IPS-20b (cell line): ENCODE measurements around the gene VCL.
"Not testable (repeated sequence)": the region's sequence is repeated elsewhere in the genome, so short reads cannot be mapped to it uniquely, and the experiment has no call there.

ENCODE experiments used
- H3K27ac ChIP-seq: one replicate; pipeline ENCODE4 v1.5.1; 2013; ENCODE audit warnings: low read length
- H3K27me3 ChIP-seq: 2 replicates; pipeline ENCODE4 v1.6.1; 2013; ENCODE audit warnings: mild to moderate bottlenecking, low read length, inconsistent platforms; ENCODE audit not compliant: insufficient read depth
- H3K36me3 ChIP-seq: 2 replicates; pipeline ENCODE4 v1.6.1; 2013; ENCODE audit warnings: low read depth, mild to moderate bottlenecking, inconsistent platforms, low read length, moderate library complexity; ENCODE audit not compliant: insufficient read depth
- H3K4me1 ChIP-seq: 2 replicates; pipeline ENCODE4 v1.6.1; 2013; ENCODE audit warnings: mild to moderate bottlenecking, control low read depth, inconsistent platforms, low read length, moderate library complexity; ENCODE audit not compliant: insufficient read depth
- H3K4me3 ChIP-seq: 2 replicates; pipeline ENCODE4 v1.5.1; 2013; ENCODE audit warnings: mild to moderate bottlenecking, low read length, inconsistent platforms
- H3K9ac ChIP-seq: 2 replicates; pipeline ENCODE4 v1.6.1; 2013; ENCODE audit warnings: low read depth, mild to moderate bottlenecking, inconsistent platforms, low read length, moderate library complexity
- H3K9me3 ChIP-seq: 2 replicates; pipeline ENCODE4 v1.6.1; 2013; ENCODE audit warnings: mild to moderate bottlenecking, low read depth, low read length, inconsistent platforms; ENCODE audit not compliant: insufficient read depth

Gene VCL

DNA sequence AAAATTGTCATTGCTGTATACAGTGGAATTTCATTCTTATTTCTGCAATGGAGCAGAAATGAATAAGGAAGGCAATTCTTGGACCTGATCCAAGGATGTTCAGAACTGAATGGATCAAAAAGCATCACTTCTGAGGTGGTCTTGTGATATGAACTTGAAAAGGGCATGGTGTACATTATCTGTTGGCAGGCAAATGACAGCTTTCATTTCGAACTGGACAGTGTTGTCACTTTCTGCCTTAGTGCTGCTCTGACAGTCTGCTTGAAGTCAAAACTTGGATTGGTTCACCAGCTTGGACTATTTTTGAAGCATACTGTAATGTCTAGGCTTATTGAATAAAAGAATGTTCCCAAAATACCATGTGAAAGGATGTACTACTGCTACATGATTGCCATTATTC is 52.0 kb downstream of the VCL start:
- Histone ChIP-seq H3K27ac (no peak overlapping the region), H3K4me3 (no peak overlapping the region), H3K9me3 (no peaks in the 10 kb centered on the region), H3K27me3 (no peaks in the 10 kb centered on the region), H3K36me3 (peaks cover 34% of the 10 kb centered on the region), H3K4me1 (no peaks in the 10 kb centered on the region; the same call in 1 of the 2 replicates), H3K9ac (no peak overlapping the region)

DNA sequence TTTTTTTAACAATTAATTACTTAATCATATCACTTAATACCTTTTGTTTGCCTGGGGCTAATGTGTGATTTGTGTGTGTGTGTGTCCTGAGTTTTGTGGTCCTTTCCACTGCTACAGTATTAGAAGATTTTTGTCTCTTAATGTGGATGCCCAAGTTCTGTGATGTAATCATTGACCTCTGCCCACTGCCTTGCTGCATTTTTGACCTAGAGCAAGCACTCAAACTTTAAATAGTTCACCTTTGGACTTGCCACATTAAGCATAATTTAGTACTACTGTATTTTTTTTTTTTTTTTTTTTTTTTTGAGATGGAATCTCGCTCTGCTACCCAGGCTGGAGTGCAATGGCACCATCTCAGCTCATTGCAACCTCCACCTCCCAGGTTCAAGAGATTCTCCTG is 52.7 kb downstream of the VCL start:
- Histone ChIP-seq H3K27me3 (no peaks in the 10 kb centered on the region), H3K9me3 (no peaks in the 10 kb centered on the region), H3K4me3 (no peak overlapping the region), H3K9ac (no peak overlapping the region), H3K4me1 (peaks cover 2% of the 10 kb centered on the region), H3K27ac (no peak overlapping the region), H3K36me3 (peaks cover 28% of the 10 kb centered on the region)

DNA sequence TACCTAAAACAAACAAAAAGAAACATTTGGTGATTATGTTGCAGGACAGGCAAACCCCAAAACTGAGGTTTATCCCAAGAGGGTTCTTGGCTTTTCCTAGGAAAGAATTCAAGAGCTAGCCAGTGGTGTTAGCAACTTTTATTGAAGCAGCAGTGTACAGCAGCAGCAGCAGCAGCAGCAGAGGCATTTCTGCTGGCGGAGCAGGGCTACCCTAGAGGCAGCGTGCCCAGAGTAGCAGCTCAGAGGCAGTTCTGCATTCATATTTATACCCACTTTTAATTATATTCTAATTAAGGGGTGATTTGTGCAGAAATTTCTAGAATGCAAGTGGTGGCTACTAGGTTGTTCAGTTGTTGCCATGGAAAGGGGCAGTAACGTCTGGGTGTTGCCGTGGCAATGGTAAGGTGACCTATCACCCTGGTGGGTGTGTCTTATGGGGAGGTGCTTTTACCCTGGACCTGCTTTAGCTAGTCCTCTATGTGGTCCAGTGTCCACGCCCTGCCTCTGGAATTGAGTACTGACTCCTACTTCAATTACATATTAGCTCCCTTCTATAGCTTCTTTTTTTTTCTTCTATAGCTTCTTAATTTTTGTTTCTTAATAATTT is 53.9 kb downstream of the VCL start:
- no peak overlapping the region for H3K27ac ChIP-seq
- no peak overlapping the region for H3K9ac ChIP-seq
- H3K4me1 ChIP-seq = peaks cover 3% of the 10 kb centered on the region
- peaks cover 17% of the 10 kb centered on the region for H3K36me3 ChIP-seq
- no peaks in the 10 kb centered on the region for H3K27me3 ChIP-seq
- H3K9me3 ChIP-seq = no peaks in the 10 kb centered on the region
- H3K4me3 ChIP-seq = no peak overlapping the region

DNA sequence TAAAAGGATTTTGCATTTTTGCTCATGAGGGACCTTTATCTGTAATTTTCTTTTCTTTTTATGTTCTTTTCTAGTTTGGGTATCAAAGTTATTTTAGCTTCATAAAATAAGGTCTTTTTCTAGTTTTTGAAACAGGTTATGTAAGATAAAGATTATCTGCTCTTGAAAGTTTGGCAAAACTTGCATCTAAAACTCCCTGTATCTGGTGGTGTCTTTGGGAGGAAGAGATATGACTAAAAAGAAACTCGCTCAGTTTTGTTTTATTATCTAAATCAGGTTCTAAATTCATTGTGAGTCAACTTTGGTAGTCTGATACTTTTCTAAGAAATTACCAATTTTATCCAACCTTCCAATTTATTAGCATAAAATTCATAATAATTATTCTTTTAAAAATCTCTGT is 55.1 kb downstream of the VCL start:
- Histone ChIP-seq H3K27ac (no peak overlapping the region), H3K27me3 (no peaks in the 10 kb centered on the region), H3K4me3 (no peak overlapping the region), H3K36me3 (peaks cover 8% of the 10 kb centered on the region; the same call in 1 of the 2 replicates), H3K4me1 (peaks cover 3% of the 10 kb centered on the region), H3K9me3 (no peaks in the 10 kb centered on the region), H3K9ac (no peak overlapping the region)

DNA sequence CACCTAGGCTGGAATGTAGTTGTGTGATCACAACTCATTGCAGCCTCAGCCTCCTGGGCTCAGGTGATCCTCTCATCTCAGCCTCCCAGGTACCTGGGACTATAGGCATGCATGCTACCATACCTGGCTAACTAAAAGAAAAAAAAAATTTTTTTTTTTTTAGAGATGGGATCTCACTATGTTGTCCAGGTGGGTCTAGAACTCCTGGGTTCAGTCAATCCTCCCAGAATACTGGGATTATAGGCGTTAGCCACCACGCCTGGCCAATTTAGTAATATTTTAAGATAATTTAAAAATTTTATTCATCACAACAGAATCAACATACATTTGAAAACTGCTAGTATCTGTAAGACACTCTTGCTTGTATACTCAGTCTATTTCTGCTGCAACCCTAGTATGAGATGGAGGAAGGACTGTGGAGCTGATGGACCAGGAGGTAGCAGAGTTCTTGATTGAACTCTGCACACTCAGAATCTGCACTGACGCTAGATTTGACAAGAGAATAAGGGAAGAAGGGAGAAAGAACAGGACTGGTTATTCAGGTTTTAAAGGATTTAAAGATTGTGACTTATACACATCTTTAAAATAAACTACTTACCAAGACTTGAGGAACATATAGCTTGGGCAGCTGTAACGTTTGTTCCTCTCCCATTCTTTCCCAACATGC is 57.6 kb downstream of the VCL start:
- H3K4me3 ChIP-seq = no peak overlapping the region
- H3K36me3 ChIP-seq = 0 out of 2 replicates have a peak, but pooled peaks cover 3% of the 10 kb centered on the region
- H3K4me1 ChIP-seq = peaks cover 3% of the 10 kb centered on the region
- no peaks in the 10 kb centered on the region for H3K9me3 ChIP-seq
- no peak overlapping the region for H3K9ac ChIP-seq
- no peak overlapping the region for H3K27ac ChIP-seq
- H3K27me3 ChIP-seq = no peaks in the 10 kb centered on the region

DNA sequence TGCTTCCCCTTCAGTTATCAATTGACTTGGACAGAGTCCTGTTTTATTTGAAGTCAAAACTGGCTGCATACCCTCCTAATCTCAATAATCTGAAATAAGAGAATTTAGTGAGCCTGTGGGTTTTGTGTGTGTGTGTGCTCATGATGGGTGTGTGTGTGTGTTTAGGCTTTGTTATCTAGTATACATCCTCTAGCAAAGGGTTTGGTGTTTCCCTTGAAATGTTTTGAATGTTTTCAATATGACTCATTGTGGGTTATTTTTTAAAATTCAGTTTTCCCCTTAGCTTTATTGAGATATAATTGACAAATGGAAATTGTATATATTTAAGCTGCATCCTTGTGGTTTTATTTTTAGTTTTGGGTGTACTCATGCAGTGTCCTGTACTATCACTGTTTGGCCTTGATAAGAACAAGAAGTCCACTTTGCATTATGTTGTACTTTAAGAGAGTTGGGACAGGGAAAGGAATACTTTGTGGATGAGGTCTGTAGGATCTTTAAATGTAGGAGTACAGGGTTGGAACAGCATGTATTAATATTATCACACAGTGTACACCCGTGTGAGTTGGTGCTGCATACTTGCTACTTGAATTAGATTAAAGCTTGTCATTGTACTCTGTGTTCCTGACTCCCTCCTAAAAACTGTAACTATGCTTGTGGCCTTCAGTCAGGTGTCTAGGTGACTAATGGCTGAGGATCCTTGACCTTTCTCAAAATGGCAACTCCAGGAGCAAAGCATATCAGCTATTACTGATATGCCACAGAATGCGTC is 58.3 kb downstream of the VCL start:
- Histone ChIP-seq H3K36me3 (peaks cover 5% of the 10 kb centered on the region; the same call in 1 of the 2 replicates), H3K27me3 (no peaks in the 10 kb centered on the region), H3K9ac (no peak overlapping the region), H3K9me3 (no peaks in the 10 kb centered on the region), H3K4me1 (peaks cover 3% of the 10 kb centered on the region), H3K4me3 (no peak overlapping the region), H3K27ac (no peak overlapping the region)

DNA sequence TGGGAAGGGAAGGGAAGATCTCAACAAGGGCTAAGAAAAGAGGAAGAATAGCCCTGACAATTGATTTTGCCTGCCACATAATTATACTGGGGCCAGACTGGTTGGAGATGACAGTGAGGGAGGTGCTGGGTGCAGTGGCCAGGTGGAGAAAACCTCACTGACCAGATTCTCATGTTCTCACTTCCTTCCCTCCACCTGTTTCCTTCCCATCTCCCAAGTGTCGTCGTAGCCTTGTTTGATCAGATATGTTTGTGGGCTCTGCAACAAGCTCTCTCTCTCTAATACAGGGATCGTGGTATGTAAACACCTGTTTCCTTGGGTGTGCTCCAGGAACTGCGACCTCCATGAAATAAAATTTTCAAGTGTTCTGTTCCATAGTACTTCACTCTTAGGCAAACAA is 60.2 kb downstream of the VCL start:
- Histone ChIP-seq H3K4me1 (peaks cover 3% of the 10 kb centered on the region; the same call in 1 of the 2 replicates), H3K36me3 (peaks cover 22% of the 10 kb centered on the region; the same call in 1 of the 2 replicates), H3K9me3 (no peaks in the 10 kb centered on the region), H3K9ac (no peak overlapping the region), H3K27me3 (no peaks in the 10 kb centered on the region), H3K4me3 (no peak overlapping the region), H3K27ac (no peak overlapping the region)

DNA sequence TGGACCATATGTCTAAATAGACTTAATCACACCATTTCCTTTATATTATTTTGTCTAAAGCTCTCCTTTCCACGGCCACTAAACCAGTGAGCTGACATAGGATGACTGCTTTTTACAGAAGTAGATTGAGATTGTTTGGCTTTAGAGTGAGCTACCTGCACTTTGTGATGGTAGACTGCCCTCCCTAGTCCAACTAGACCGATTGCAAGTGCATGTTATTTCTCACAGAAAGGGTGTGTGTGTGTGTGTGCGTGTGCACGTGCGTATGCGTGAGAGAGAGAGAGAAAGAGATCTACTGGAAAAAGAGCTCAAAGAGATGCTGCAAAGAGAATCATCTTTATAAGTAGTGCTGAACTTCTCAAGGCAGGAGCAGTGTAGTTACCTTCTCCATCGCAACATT is 60.7 kb downstream of the VCL start:
- no peak overlapping the region for H3K9ac ChIP-seq
- H3K27me3 ChIP-seq = no peaks in the 10 kb centered on the region
- H3K4me3 ChIP-seq = no peak overlapping the region
- H3K27ac ChIP-seq = no peak overlapping the region
- H3K9me3 ChIP-seq = no peaks in the 10 kb centered on the region
- peaks cover 3% of the 10 kb centered on the region; the same call in 1 of the 2 replicates for H3K4me1 ChIP-seq
- peaks cover 28% of the 10 kb centered on the region for H3K36me3 ChIP-seq

DNA sequence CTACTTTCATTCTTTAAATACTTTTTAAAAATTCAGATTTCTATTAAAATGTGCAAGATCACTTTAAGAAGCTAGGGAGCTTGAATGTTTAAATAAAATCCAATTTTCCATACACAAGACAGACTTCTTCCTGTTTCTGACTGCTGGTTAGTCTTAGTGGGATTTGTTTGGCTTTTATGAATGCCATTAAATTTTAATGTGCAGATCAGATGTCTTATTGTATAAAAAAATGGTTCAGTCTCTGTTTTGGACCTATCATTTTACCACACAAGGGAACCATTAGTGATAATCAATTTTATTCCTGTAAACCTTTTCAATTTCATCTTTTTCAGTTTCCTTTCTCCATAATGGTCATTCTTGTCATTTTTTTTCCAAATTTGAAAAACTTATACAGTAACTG is 63.2 kb downstream of the VCL start:
- H3K9me3 ChIP-seq = no peaks in the 10 kb centered on the region
- H3K27me3 ChIP-seq = no peaks in the 10 kb centered on the region
- H3K9ac ChIP-seq = no peak overlapping the region
- H3K4me3 ChIP-seq = no peak overlapping the region
- H3K36me3 ChIP-seq = peaks cover 39% of the 10 kb centered on the region
- H3K27ac ChIP-seq = no peak overlapping the region
- H3K4me1 ChIP-seq = no peaks in the 10 kb centered on the region

DNA sequence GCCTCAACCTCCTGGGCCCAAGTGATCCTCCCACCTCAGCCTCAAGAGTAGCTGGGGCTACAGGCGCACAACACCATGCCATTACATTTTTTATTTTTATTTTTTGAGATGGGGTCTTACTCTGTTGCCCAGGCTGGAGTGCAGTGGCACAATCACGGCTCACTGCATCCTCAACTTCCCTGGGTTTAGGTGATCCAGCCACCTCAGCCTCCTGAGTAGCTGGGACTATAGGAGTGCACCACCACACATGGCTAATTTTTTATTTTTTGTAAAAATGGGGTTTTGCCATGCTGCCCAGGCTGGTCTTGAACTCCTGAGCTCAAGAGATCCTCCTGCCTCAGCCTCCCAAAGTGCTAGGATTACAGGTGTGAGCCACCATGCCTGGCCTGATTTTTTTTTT is 64.1 kb downstream of the VCL start:
- H3K4me1 ChIP-seq, H3K27me3 ChIP-seq, H3K27ac ChIP-seq, H3K9ac ChIP-seq, H3K4me3 ChIP-seq, H3K9me3 ChIP-seq: not testable (repeated sequence)
- peaks cover 43% of the 10 kb centered on the region for H3K36me3 ChIP-seq

DNA sequence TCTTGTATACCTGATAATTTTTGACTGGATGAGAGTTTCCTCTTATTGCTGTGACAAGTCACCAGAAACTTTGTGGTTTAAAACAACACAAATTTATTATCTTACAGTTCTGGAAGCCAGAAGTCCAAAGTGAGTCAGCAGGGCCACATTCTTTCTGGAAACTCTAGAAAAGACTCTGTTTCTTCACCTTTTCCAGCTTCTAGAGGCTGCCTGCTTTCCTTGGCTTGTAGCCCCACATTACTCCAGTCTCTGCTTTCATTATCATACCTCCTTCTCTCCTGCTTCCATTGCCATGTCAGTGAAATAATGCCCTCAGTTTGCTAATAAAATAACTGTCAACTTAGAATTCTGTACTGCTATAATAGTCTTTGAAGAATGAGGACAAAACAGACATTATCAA is 65.3 kb downstream of the VCL start:
- Histone ChIP-seq H3K36me3 (peaks cover 49% of the 10 kb centered on the region), H3K4me1 (no peaks in the 10 kb centered on the region), H3K27me3 (no peaks in the 10 kb centered on the region), H3K9ac (no peak overlapping the region), H3K27ac (no peak overlapping the region), H3K4me3 (no peak overlapping the region), H3K9me3 (no peaks in the 10 kb centered on the region)
